Suppressor macrophage (primary cell): ENCODE results near the gene FOXRED2.

Experiments
- DNase-seq, 4 experiments: peaks; one replicate each; pipeline ENCODE4 v3.0.0-alpha.2; 2020 to 2022

Gene FOXRED2

GRCh38 chr22:36447632-36448031 is 59.2 kb downstream of the FOXRED2 start:
- DNase-seq, result peak; percentile 35 to 61 (median 53)

- peak; percentile 53 to 62 (median 56) for DNase-seq
Observed at GRCh38 chr22:36445158-36445668, 61.6 kb downstream of the FOXRED2 start.

GRCh38 chr22:36443198-36443770 is 63.6 kb downstream of the FOXRED2 start:
- peak in 2 of 4 experiments; percentile 31 to 40 for DNase-seq

DNA sequence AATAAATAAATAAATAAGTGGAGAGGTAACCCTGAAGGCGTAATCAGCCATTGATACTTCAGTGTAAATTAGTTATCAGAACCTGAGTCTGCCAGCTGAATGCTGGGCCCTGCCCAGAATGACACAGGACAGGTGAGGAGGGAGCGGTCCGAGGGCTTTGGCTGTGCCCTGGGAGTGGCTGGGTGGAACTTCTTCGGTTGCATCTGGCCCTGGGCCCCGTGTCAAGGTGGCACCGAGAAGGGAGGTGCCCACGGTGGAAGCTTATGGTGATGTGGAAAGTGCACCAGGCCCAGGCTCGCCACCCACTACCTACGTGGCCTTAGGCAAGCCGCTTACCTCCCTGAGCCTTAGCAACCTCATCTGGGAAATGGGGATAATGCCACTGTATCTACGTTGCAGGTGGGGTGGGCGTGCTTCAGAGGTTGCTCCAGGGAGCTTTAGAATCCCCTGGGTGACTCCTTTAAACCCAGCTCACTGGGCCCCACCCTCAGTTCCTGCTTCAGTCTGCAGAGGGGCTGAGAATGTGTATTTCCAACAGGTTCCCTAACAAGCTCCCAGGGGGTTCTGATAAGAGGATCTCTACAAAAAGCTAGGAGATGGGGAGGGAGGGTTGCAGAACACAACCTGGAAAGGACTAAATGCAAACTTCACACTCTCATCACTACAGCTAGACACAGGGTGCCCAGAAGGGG is 64.2 kb downstream of the FOXRED2 start:
- DNase-seq, result no peak

DNA sequence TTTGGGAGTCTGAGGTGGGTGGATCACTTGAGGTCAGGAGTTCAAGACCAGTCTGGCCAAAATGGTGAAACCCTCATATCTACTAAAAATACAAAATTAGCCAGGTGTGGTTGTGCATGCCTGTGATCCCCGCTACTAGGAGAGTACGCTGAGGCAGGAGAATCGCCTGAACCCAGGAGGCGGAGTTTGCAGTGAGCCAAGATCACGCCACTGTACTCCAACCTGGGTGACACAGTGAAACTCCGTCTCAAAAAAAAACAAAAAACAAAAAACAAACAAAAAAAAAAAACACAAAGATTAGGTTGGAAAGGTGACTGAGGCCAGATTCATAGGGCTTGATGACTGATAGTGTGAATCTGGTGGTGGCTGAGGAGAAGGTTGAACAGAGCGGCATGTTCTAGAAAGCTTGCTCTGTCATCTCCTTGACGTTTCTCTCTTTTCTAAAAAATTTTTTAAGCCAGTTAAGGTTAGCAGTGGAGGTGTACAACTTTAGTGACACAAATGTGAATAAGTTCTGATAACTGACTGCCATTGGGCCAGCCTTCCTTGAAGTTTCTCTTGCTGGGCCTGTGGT is 66.3 kb downstream of the FOXRED2 start:
- DNase-seq, result no peak

- peak; percentile 51 to 77 (median 72) for DNase-seq
Observed at GRCh38 chr22:36439481-36440271, 67.2 kb downstream of the FOXRED2 start.
